BLaER1 treated with 17β-estradiol and CSF1 and Interleukin-3, amounts not matched to agents 10 nM and 100 nM (cell line): ENCODE measurements around the gene CIAO2B.
"Not testable (repeated sequence)": the region's sequence is repeated elsewhere in the genome, so short reads cannot be mapped to it uniquely, and the experiment has no call there.

Experiments
- H3K27ac ChIP-seq, 11 experiments: shearing (Covaris generic); formaldehyde crosslinking; 2 replicates each; pipeline ENCODE4 v1.8.1; 2022
- H3K27me3 ChIP-seq, 11 experiments: shearing (Covaris generic); formaldehyde crosslinking; 2 replicates each; pipeline ENCODE4 v1.8.1; 2022
- H3K36me3 ChIP-seq, 11 experiments: shearing (Covaris generic); formaldehyde crosslinking; 2 replicates each; pipeline ENCODE4 v1.8.1; 2022
- H3K4me1 ChIP-seq, 10 experiments: shearing (Covaris generic); formaldehyde crosslinking; 2 replicates each; pipeline ENCODE4 v1.8.1; 2022
- H3K4me2 ChIP-seq, 11 experiments: shearing (Covaris generic); formaldehyde crosslinking; 2 replicates each; pipeline ENCODE4 v1.8.1; 2022
- H3K4me3 ChIP-seq, 10 experiments: shearing (Covaris generic); formaldehyde crosslinking; 2 replicates each; pipeline ENCODE4 v1.8.1; 2022
- H3K9ac ChIP-seq, 11 experiments: shearing (Covaris generic); formaldehyde crosslinking; 2 replicates each; pipeline ENCODE4 v1.8.1; 2022
- H3K9me3 ChIP-seq, 11 experiments: shearing (Covaris generic); formaldehyde crosslinking; replicated peaks in 1 of 11; 2 replicates each; pipeline ENCODE4 v1.8.1; 2022
- H4K20me1 ChIP-seq, 11 experiments: shearing (Covaris generic); formaldehyde crosslinking; 2 replicates each; pipeline ENCODE4 v1.8.1; 2022
- Cebpa-rat ChIP-seq, 11 experiments: shearing (Covaris generic); IDR thresholded peaks; 2 replicates each; pipeline ENCODE4 v1.8.1; 2022

Gene CIAO2B

DNA sequence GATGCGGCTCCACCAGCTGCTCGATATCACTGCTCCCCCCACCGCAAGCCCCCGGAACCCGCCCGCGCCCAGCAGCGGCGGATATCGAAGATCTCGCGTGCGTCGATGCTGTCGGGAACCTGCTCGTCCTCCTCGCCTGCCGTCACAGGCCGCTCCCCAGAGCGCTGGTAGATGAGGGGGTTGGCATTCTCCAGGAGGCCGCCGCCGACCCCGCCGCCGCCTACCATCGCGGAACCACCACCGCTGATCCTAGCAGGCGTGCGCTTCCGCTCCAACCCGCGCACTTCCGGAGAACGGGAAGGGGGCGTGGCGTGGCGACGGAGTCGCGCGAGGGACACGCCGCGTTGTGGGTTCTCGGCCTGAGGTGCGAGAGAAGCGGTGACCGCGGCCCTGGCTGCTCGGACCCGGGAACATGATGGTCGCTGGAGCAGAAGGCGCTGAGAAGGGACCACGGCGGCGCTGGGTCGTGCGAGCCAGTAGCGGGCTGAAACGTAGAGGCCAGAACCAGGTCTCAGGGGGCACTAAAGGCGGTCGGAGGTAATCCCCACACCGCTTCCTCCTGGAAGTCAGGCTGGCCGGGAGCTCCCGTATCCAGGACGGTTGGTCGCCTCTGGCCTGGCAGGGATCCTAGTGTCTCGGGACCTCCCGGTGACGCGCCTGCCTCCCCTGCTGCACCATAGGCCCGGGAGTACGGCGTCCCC is at the start of gene CIAO2B:
CIAO2B (minus strand) TSS at position 265 of the 701 bp plus-strand sequence; CDS start at position 227, 38 bp downstream.
- peak within 1 kb of the TSS; percentile 76 to 100 (median 89) for H3K4me3 ChIP-seq
- no peaks in the 10 kb centered on the region for H3K27me3 ChIP-seq
- peaks cover 29 to 65% (median 47%) of the 10 kb centered on the region in 11 experiments for H3K36me3 ChIP-seq
- peaks cover 46 to 54% (median 49%) of the 10 kb centered on the region in 10 experiments for H3K4me1 ChIP-seq
- H3K4me2 ChIP-seq = peak within 1 kb of the TSS; percentile 93 to 100 (median 99)
- H4K20me1 ChIP-seq = peaks cover 38 to 69% (median 53%) of the 10 kb centered on the region in 11 experiments; a peak in 20 of 22 replicates
- peak within 1 kb of the TSS; percentile 87 to 99 (median 95) for H3K9ac ChIP-seq
- no peak for TF ChIP-seq Cebpa-rat (IDR thresholded peaks at IDR 0.05)
- no peaks in the 10 kb centered on the region for H3K9me3 ChIP-seq
- H3K27ac ChIP-seq = peak within 1 kb of the TSS; percentile 85 to 97 (median 93)

DNA sequence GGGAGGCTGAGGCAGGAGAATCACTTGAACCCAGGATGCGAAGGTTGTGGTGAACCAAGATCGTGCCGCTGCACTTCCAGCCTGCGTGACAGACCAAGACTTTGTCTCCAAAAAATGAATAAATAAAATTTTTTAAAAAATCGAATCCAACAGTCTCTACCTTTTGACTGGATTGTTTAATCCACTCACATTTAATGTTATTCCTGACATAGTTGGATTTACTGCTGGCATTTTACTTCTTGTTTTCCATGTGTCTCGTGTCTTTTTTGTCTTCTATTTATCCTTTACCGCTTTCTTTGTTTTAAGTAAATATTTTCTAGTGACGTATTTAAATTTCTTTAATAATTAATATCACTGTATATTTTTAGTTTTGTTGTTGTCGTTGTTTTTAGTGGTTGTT is 48.8 kb upstream of the CIAO2B start:
- Histone ChIP-seq H3K4me2 (no peak overlapping the region), H3K27ac (no peak overlapping the region), H4K20me1 (0 out of 22 replicates have a peak, but pooled peaks cover 0 to 7% (median 0%) of the 10 kb centered on the region in 11 experiments), H3K9ac (no peak overlapping the region), H3K4me3 (no peak overlapping the region), H3K4me1 (peaks cover 15 to 23% (median 19%) of the 10 kb centered on the region in 10 experiments), H3K9me3 (no peaks in the 10 kb centered on the region; a peak in 2 of 22 replicates), H3K36me3 (no peaks in the 10 kb centered on the region), H3K27me3 (no peaks in the 10 kb centered on the region)
- no peak for TF ChIP-seq Cebpa-rat (IDR thresholded peaks at IDR 0.05)

DNA sequence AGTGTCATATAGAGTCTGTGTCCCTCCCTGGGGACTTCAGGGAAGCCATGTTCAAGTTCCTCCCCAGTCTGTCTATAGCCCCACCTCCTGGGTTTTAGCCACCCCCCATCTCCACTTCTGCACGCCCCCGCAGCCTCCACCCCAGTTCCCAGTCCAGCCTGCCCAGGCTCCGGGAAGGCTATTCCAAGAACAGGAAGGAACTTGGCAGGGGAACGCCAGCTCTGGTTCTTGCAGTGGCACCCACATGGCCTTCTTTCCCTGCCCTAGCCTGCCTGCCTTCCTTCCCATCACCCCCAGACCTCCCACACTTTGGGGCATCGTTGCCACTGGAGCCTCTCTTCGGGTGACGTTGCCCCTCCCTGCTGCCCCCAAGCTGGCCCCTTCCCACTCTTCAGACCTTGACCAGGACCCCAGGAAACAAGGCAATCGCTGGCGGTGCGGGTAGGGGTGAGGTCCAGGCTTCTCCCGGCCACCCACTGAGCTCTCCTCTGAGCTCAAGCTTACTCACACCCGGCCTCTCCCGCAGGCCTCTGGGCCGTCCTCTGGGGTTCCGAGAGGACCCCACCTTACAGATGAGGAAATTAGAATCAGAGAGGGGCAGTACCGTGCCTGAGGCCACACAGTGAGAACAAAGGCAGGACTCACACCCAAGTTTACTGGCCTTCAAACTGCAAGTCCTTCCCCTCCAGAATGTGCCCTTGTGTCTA is 45.0 kb upstream of the CIAO2B start:
- no peaks in the 10 kb centered on the region; a peak in 2 of 22 replicates for H3K9me3 ChIP-seq
- H3K36me3 ChIP-seq = no peaks in the 10 kb centered on the region

DNA sequence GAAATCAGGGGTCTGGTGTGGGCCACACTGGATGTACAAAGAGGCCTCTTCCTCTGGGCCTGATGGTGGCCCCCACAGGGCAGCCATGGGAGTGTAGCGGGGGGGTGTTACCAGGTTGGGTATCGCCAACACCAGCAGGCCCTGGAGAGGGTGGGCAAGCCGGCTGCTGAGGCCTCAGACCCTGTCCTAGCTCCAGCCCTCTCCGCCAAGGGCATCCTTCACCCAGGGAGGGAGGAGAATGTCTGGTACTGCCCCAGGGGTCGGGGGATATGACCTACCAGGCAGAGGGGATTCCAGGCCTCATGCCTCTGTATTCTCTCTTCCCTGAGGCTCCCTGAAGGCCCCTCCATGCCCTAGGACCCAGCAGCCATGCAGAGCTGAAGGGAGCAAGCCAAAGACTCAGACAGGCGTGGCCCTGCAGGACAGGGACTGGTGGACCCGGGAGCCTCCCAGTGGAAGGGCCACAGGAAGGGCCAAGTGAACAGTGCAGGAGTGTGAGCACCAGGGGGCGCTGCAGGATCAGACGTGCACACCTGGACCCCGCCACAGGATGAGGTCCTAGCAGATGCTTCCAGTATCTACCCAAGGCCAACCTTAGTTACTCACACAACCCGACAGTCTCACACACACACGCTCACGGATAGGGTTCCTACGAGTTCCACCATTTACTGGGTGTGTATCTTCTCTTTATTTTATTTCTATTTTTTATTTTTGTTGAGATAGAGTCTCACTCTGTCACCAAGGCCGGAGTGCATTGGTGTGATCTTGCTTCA is 43.3 kb upstream of the CIAO2B start:
- Histone ChIP-seq H3K27ac (peak overlapping the region in 1 of 11 experiments; percentile 22; a peak in 3 of 22 replicates), H3K36me3 (no peaks in the 10 kb centered on the region), H3K9me3 (no peaks in the 10 kb centered on the region; a peak in 1 of 22 replicates), H3K4me1 (peaks cover 29 to 40% (median 39%) of the 10 kb centered on the region in 10 experiments), H3K4me3 (no peak overlapping the region), H3K9ac (peak overlapping the region in 4 of 11 experiments; percentile 20 to 42 (median 31); a peak in 5 of 22 replicates), H3K4me2 (peak overlapping the region; percentile 48 to 80 (median 61)), H4K20me1 (0 out of 22 replicates have a peak, but pooled peaks cover 0 to 7% (median 0%) of the 10 kb centered on the region in 11 experiments), H3K27me3 (no peaks in the 10 kb centered on the region)
- TF ChIP-seq Cebpa-rat (IDR thresholded peaks at IDR 0.05) = no peak

More for the DNA sequence above, 45.0 kb upstream of the CIAO2B start:
- no peak overlapping the region for H3K4me3 ChIP-seq
- H3K4me2 ChIP-seq = peak overlapping the region; percentile 21 to 80 (median 32); a peak in 21 of 22 replicates
- peak overlapping the region in 1 of 11 experiments; percentile 26; a peak in 2 of 22 replicates for H3K9ac ChIP-seq
- no peaks in the 10 kb centered on the region for H3K27me3 ChIP-seq
- no peak for TF ChIP-seq Cebpa-rat (IDR thresholded peaks at IDR 0.05)
- peaks cover 29 to 40% (median 39%) of the 10 kb centered on the region in 10 experiments for H3K4me1 ChIP-seq
- H3K27ac ChIP-seq = peak overlapping the region in 1 of 11 experiments; percentile 15; a peak in 2 of 22 replicates
- 0 out of 22 replicates have a peak, but pooled peaks cover 0 to 7% (median 0%) of the 10 kb centered on the region in 11 experiments for H4K20me1 ChIP-seq

DNA sequence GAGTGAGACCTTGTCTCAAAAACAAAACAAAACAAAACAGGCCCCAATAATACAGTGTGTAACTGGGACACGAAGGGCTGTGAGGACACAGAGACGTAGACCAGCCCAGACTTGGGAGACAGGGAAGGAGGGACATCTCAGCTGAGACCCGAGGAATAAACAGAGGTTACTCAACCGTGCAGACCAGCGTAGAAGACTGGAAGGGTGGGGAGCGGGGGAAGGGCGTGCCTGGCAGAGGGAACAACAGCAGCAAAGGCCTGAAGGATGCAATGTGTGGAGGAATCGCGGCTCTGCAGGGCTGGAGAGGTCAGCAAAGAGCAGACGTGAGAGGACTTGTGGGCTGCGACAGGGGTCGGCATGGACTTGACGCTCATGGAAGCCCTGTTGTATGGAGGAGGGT is 42.5 kb upstream of the CIAO2B start:
- H3K4me2 ChIP-seq = peak overlapping the region; percentile 48 to 80 (median 61); a peak in 21 of 22 replicates
- H3K4me1 ChIP-seq = peaks cover 29 to 40% (median 39%) of the 10 kb centered on the region in 10 experiments
- H3K4me3 ChIP-seq = no peak overlapping the region
- H4K20me1 ChIP-seq = 0 out of 22 replicates have a peak, but pooled peaks cover 0 to 7% (median 0%) of the 10 kb centered on the region in 11 experiments
- TF ChIP-seq Cebpa-rat (IDR thresholded peaks at IDR 0.05) = no peak
- no peak overlapping the region; a peak in 1 of 22 replicates for H3K9ac ChIP-seq
- H3K9me3 ChIP-seq = no peaks in the 10 kb centered on the region
- no peaks in the 10 kb centered on the region for H3K27me3 ChIP-seq
- H3K36me3 ChIP-seq = no peaks in the 10 kb centered on the region
- no peak overlapping the region for H3K27ac ChIP-seq

DNA sequence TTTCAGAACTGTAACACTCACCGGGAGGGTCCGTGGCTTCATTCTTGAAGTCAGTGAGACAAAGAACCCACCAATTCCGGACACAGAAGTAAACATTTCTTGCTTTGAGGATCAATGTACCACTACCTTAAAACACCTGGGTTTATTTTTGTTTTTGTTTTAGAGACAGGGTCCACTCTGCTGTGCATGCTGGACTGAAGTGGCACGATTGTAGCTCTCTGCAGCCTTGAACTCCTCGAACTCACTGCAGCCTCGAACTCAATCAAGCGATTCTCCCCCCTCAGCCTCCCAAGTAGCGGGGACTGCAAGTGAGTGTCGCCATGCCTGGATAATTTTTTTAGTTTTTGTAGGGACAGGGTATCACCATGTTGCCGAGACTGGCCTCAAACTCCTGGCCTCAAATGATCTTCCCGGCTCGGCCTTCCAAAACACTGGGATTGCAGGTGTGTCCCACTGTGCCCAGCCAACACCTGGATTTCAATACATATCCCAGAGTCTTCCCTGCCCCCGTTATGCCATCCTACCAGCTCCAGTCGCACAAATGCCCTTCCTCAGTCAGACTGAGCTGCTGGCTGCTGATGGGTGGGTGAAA is 41.2 kb upstream of the CIAO2B start:
- Histone ChIP-seq H3K4me1 (peaks cover 29 to 40% (median 39%) of the 10 kb centered on the region in 10 experiments), H3K9me3 (no peaks in the 10 kb centered on the region), H3K27me3 (no peaks in the 10 kb centered on the region), H3K27ac (no peak overlapping the region), H3K4me2 (peak overlapping the region in 4 of 11 experiments; percentile 11 to 67 (median 15); a peak in 2 of 22 replicates), H4K20me1 (0 out of 22 replicates have a peak, but pooled peaks cover 0 to 7% (median 0%) of the 10 kb centered on the region in 11 experiments), H3K4me3 (no peak overlapping the region), H3K9ac (no peak overlapping the region), H3K36me3 (no peaks in the 10 kb centered on the region)
- TF ChIP-seq Cebpa-rat (IDR thresholded peaks at IDR 0.05) = no peak

DNA sequence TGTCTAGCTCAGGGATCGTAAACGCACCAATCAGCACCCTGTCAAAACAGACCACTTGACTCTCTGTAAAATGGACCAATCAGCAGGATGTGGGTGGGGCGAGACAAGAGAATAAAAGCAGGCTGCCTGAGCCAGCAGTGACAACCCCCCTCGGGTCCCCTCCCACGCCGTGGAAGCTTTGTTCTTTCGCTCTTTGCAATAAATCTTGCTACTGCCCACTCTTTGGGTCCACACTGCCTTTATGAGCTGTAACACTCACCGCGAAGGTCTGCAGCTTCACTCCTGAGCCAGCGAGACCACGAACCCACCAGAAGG is 40.7 kb upstream of the CIAO2B start:
- not testable (repeated sequence) for H3K27me3 ChIP-seq, H3K36me3 ChIP-seq, H3K27ac ChIP-seq, H3K9ac ChIP-seq, H3K9me3 ChIP-seq, H4K20me1 ChIP-seq, H3K4me3 ChIP-seq
- Histone ChIP-seq H3K4me2 (peak overlapping the region in 2 of 11 experiments; percentile 11 to 18; a peak in 1 of 22 replicates), H3K4me1 (peaks cover 29 to 40% (median 39%) of the 10 kb centered on the region in 10 experiments)

DNA sequence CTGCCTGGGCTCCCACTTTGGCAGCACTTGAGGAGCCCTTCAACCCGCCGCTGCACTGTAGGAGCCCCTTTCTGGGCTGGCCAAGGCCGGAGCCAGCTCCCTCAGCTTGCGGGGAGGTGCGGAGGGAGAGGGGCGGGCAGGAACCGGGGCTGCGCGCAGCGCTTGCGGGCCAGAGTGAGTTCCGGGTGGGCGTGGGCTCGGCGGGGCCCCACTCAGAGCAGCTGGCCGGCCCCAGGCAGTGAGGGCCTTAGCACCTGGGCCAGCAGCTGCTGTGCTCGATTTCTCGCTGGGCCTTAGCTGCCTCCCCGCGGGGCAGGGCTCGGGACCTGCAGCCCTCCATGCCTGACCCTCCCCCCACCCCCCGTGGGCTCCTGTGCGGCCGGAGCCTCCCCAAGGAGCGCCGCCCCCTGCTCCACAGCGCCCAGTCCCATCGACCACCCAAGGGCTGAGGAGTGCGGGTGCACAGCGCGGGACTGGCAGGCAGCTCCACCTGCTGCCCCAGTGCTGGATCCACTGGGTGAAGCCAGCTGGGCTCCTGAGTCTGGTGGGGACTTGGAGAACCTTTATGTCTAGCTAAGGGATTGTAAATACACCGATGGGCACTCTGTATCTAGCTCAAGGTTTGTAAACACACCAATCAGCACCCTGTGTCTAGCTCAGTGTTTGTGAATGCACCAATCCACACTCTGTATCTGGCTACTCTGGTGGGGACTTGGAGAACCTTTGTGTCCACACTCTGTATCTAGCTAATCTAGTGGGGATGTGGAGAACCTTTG is 40.1 kb upstream of the CIAO2B start:
- Histone ChIP-seq H3K4me2 (0 out of 22 replicates have a peak overlapping the region, but pooled peaks of 1 of the 11 experiments have one; percentile 11), H3K4me1 (peaks cover 29 to 40% (median 36%) of the 10 kb centered on the region in 10 experiments)
- not testable (repeated sequence) for H4K20me1 ChIP-seq, H3K27ac ChIP-seq, H3K9me3 ChIP-seq, H3K4me3 ChIP-seq, H3K9ac ChIP-seq, H3K27me3 ChIP-seq, H3K36me3 ChIP-seq
